ENCODE results near the gene SERPINB2. TPM values are rescaled to one million over a fixed set of nuclear protein-coding genes. Genes with fewer than 3 reads are reported as not detected.

The SERPINB2 gene
- total and polyA plus RNA-seq, 10 of the 15 experiments (the other 5 are each of a cell fraction or from before 2014, with no cell fraction given) = 9.6 to 25.3 (median 14.0) TPM

- TF ChIP-seq BCL3 (IDR thresholded peaks at IDR 0.05; ENCODE audit: borderline replicate concordance, insufficient read depth, low read depth, low read length, poor library complexity, severe bottlenecking) = no peak
- no peak for TF ChIP-seq JUNB (IDR thresholded peaks at IDR 0.05)
- no peak for TF ChIP-seq ZNF687 (IDR thresholded peaks at IDR 0.05)
- TF ChIP-seq SKIL (IDR thresholded peaks at IDR 0.05; ENCODE audit: low read depth, poor library complexity, severe bottlenecking) = no peak
- no peak for TF ChIP-seq TARDBP (IDR thresholded peaks at IDR 0.05; ENCODE audit: borderline replicate concordance)
- no peak for TF ChIP-seq ZBTB33 (IDR thresholded peaks at IDR 0.05)
- no peak for TF ChIP-seq SMAD1 (IDR thresholded peaks at IDR 0.05; ENCODE audit: low read depth, partially characterized antibody)
- TF ChIP-seq ZNF592 (IDR thresholded peaks at IDR 0.05) = no peak
Measured at GRCh38 chr18:63903851-63904570, 16.5 kb downstream of the SERPINB2 start (continued).

All from GM12878 (cell line).